ENCODE results near the gene C14orf119. TPM values are rescaled to one million over a fixed set of nuclear protein-coding genes. Genes with fewer than 3 reads are reported as not detected.

Gene C14orf119
- total RNA-seq, 1 donor from 2014 or later: 35.3 TPM

DNA sequence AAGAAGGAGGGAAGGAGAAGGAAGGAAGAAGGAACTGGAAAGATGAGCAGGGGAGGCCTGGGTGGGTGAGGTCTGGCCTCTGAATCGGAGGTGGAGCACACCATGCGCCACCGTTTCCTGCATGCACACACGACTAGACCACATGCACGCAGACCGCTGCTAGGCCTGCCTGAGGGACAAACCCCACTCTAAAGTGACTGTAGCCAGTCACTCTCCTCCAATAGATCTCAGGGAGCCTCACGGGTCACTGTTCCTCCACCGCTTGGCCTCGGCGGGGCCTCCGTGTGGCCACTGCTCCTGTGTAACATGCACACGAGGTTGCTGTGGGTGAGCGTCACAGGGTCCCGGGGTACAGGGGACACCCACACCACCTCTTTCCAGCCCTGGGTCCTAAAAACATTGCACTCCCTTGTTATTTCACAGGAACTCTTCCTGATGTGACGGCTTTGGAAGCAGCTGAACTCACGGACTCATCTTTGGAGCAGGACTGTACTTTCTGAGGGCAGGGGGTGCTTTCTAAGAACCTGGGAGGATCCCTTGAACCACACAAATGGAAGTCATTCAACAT lies 41.3 kb downstream of the C14orf119 start:
- ATAC-seq (ENCODE audit: low read depth): no peak
- no peaks in the 10 kb centered on the region for H3K9me3 Mint-ChIP-seq

DNA sequence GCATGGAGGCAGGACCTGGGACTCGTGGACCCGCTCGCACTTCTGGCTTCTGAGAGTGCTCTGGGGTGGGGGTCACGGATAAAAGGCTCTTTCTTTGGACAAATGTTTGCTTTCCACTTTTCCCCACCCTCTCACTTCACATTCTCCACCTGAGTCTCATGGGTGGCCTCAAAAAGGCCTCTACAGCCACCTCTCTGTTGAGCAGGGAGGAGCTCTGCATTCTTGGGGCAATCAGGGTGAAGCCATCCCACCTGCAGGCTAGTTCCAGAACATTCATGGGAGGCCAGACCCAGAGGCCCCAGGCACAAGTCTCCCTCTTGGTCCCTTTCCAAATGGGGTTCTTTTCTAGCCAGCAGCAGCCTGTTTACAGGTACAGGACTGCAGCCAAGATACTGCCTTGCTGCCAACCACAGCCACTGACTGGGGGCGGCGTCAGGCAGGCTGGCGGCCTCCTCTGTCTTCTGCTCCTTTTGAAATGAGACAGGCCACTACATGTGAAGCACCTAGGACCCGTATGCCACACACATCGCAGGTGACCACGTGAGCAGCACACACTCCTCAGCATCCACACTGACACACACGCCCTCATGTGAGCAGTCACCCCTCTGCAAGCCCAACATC lies 42.0 kb downstream of the C14orf119 start:
- Mint-ChIP-seq H3K4me3 (no peak overlapping the region), H3K9me3 (no peaks in the 10 kb centered on the region), H3K4me1 (no peaks in the 10 kb centered on the region), H3K27me3 (peaks cover 2% of the 10 kb centered on the region), H3K27ac (no peak overlapping the region), H3K36me3 (ENCODE audit: low read depth) (no peaks in the 10 kb centered on the region)
- CTCF ChIA-PET: no interaction called here
- POLR2A ChIA-PET: no interaction called here
- no peak for TF ChIP-seq CTCF (IDR thresholded peaks at IDR 0.05)
- intact Hi-C loops (cut with micrococcal nuclease): no loop called here
- ATAC-seq (ENCODE audit: low read depth) (no peak), DNase-seq (no peak)

More for the DNA sequence above, 41.3 kb downstream of the C14orf119 start:
- DNase-seq: no peak
- POLR2A ChIA-PET: no interaction called here
- TF ChIP-seq CTCF (IDR thresholded peaks at IDR 0.05): no peak
- H3K36me3 Mint-ChIP-seq (ENCODE audit: low read depth): no peaks in the 10 kb centered on the region
- H3K27ac Mint-ChIP-seq: no peak overlapping the region
- intact Hi-C loops (cut with micrococcal nuclease): no loop called here
- H3K27me3 Mint-ChIP-seq: peaks cover under 1% of the 10 kb centered on the region
- H3K4me3 Mint-ChIP-seq: no peak overlapping the region
- CTCF ChIA-PET: no interaction called here
- no peaks in the 10 kb centered on the region for H3K4me1 Mint-ChIP-seq

DNA sequence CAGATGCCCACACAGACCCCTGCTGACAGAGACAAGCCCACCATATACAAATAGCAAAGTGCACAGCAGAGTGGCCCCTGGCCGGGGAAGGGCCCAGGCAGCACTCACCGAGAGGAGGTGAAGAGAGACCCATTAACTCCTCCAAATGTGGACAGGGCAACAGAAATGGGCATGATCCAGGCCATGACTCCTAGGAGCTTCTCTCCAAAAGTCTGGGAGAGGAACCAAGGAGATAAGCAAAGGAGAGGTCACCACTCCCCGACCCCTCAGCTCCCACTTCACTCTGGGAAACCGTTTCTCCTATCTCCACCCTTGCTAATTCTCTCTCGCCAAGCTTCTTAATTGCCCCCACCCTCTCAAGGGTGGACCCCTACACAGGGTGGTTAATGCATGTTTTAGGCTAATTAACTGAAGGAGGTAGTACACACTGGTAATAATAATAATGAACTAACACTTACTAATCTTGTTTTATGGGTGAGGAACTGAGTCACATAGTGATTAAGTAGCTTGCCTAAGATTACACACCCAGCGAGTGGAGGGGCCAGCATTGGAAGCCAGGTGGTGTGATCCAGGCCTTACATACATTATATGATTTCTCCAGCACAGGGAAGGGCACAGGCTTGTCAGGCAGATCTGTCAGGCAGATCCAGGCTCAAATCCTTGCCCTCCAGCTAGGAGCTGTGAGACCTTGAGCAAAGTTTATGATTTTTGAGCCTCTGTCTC lies 42.7 kb downstream of the C14orf119 start:
- DNase-seq (no peak), ATAC-seq (ENCODE audit: low read depth) (no peak)
- Mint-ChIP-seq H3K27ac (no peak overlapping the region), H3K4me1 (no peaks in the 10 kb centered on the region), H3K27me3 (peaks cover 2% of the 10 kb centered on the region), H3K4me3 (no peak overlapping the region), H3K9me3 (no peaks in the 10 kb centered on the region), H3K36me3 (ENCODE audit: low read depth) (no peaks in the 10 kb centered on the region)
- TF ChIP-seq CTCF (IDR thresholded peaks at IDR 0.05): no peak
- CTCF ChIA-PET: interaction anchor here (0.8 kb wide), 1 partner anchor 17 kb away, joined by 3 read pairs; no protein-coding TSS in a partner anchor
- POLR2A ChIA-PET: no interaction called here
- intact Hi-C loops (cut with micrococcal nuclease): no loop called here

- H3K27ac Mint-ChIP-seq: no peak overlapping the region
- ChIA-PET POLR2A (no interaction called here), CTCF (no interaction called here)
- H3K4me1 Mint-ChIP-seq: no peaks in the 10 kb centered on the region
- no peak for ATAC-seq (ENCODE audit: low read depth)
- peaks cover 2% of the 10 kb centered on the region for H3K27me3 Mint-ChIP-seq
- no peaks in the 10 kb centered on the region for H3K9me3 Mint-ChIP-seq
- no peak for TF ChIP-seq CTCF (IDR thresholded peaks at IDR 0.05)
- DNase-seq: no peak
- no peaks in the 10 kb centered on the region for H3K36me3 Mint-ChIP-seq (ENCODE audit: low read depth)
- no peak overlapping the region for H3K4me3 Mint-ChIP-seq
- intact Hi-C loops (cut with micrococcal nuclease): no loop called here
Observed at GRCh38 chr14:23139874-23140273, 44.6 kb downstream of the C14orf119 start.

- ChIA-PET CTCF (no interaction called here), POLR2A (no interaction called here)
- H3K27ac Mint-ChIP-seq: no peak overlapping the region
- no peak for ATAC-seq (ENCODE audit: low read depth)
- TF ChIP-seq CTCF (IDR thresholded peaks at IDR 0.05): no peak
- intact Hi-C loops (cut with micrococcal nuclease): no loop called here
- H3K4me3 Mint-ChIP-seq: no peak overlapping the region
- H3K4me1 Mint-ChIP-seq: no peaks in the 10 kb centered on the region
- peaks cover 2% of the 10 kb centered on the region for H3K27me3 Mint-ChIP-seq
- no peaks in the 10 kb centered on the region for H3K36me3 Mint-ChIP-seq (ENCODE audit: low read depth)
- DNase-seq: no peak
- no peaks in the 10 kb centered on the region for H3K9me3 Mint-ChIP-seq
Observed at GRCh38 chr14:23140371-23140770, 45.1 kb downstream of the C14orf119 start.
